ENCODE measurements around the gene AHNAK2.
A peak's percentile ranks its signal among the peaks of the same experiment; 100 is the strongest.
"Not testable (repeated sequence)": the region's sequence is repeated elsewhere in the genome, so short reads cannot be mapped to it uniquely, and the experiment has no call there.

The AHNAK2 gene

DNA sequence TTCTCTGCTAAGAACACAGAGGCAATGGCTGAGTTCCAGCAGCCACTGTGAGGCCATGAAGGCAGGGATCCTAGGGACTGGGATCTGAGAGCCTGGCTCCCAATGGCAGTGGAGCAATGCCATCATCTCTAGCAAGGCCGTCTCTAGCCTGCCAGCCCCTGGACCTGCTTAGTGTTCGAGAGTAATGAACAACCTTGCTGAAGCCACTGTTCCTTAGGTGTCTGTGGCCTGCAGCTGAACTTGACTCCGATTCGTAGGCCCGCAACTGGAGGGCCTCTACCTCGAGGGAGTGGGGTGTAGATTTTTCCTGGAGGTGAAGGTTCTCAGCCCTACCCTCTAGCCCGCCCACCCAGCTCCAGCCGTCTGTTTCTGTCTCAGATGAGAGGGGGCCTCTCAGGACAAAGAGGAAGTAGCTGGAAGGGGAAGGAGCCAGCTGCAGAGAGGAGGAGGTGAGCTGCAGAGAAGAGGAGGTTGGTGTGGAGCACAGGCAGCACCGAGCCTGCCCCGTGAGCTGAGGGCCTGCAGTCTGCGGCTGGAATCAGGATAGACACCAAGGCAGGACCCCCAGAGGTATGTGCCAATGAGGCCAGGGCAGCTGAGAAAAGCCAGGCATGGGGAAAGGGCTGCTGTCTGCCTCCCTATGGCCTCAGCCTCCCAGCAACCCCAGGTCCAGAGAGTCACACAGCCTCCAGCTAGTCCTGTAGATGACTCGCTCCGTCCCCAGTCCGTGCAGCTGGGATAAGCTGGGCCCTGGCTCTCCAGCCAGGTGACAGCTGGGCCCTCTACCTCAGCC, 53.6 kb downstream of the AHNAK2 start, which contains the start of gene PLD4:
TSS of gene PLD4 (plus strand) at position 459 of the 793 bp plus-strand sequence. CDS start 2,262 bp downstream, outside the sequence.
- DNase-seq, result no peak

GRCh38 chr14:104923640-104924420, 54.3 kb downstream of the AHNAK2 start:
- no peak for DNase-seq

DNA sequence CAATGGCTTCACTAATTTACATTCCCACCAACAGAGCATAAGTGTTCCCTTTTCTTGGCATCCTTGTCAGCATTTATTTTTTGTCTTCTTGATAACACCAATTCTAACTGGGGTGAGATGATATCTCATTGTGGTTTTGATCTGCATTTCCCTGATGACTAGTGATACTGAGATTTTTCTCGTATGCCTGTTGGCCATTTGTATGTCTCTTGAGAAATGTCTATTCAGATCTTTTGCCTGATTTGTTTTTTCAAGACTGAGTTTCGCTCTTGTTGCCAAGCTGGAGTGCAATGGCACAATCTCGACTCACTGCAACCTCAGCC, 58.2 kb downstream of the AHNAK2 start:
- no peak for DNase-seq

DNA sequence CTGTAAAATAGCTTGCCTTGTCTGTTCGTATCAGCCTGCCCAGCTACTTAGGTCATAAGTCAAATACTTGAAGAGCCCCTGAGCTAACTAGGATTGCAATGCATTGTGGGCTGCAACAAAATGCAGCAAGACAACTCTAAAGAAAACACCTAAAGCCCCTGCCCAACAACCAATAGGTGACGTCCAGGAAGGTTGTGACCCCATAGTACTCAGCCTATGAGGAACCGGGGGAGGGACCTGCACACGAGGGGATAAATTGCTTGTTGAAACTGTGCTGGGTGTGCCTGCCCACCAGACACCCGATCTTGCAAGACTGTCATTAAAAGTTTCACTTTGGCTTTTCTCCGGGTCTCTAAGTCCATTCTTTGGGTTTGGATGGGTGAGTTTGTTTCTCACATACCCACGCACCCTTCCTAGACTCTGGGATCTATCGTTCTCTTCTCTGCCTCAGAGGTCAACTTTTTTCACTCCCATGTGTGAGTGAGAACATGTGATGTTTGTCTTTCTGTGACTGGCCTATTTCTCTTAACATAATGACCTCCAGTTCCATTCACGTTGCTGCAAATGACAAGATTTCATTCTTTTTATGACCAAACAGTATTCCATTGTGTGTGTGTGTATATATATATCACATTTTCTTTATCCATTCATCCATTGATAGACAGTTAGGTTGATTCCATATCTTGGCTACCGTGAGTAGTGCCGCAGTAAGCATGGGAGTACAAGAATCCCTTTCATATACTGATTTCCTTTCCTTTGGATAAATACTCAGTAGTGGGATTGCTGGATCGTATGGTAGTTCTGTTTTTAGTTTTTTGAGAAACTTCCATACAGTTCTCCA, 58.8 kb downstream of the AHNAK2 start:
- not testable (repeated sequence) for DNase-seq

DNA sequence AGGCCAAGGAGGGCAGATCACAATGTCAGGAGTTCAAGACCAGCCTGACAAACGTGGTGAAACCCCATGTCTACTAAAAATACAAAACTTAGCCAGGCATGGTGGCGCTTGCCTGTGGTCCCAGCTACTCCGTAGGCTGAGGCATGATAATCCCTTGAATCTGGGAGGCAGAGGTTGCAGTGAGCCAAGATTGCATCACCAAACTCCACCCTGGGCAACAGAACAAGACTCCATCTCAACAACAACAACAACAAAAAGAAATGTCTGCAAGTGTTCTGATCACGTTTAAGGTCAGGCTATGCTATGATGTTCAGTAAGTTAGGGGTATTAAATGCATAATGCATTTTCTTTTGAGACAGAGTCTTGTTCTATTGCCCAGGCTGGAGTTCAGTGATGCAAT, 60.2 kb downstream of the AHNAK2 start:
- DNase-seq, result no peak

DNA sequence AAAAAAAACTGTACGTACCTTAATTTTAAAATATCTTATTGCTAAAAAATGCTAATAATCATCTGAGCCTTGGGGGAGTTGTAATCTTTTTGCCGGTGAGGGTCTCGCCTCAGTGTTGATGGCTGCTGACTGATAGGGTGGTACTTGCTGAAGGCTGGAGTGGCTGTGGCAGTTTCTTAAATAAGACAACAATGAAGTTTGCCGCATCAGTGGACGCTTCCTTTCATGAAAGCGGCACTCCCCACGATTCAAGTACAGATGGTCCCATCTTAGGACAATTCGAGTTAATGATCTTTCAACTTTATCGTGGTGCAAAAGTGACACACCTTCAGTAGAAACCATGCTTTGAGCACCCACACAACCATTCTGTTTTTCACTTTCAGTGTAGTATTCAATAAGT, 61.1 kb downstream of the AHNAK2 start:
- no peak for DNase-seq

DNA sequence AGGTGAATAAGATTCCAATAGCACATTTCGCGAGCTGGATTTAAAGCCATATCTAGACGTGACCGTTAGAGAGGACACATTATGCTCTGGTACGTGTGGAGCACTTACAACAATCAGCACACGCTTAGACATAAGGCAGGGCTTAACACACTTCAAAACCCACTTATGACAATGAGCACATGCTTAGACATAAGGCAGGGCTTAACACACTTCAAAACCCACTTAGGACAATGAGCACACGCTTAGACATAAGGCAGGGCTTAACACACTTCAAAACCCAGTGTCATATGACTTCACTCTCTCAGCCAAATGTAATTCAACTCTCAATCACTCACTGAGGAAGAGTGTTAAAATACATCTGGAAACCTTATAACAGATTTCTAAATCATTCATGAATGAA, 64.7 kb downstream of the AHNAK2 start:
- no peak for DNase-seq

- DNase-seq, result no peak
These were observed 66.1 kb downstream of the AHNAK2 start for GRCh38 chr14:104912053-104912452.

GRCh38 chr14:104908303-104908702, 69.9 kb downstream of the AHNAK2 start:
- DNase-seq, result no peak

DNA sequence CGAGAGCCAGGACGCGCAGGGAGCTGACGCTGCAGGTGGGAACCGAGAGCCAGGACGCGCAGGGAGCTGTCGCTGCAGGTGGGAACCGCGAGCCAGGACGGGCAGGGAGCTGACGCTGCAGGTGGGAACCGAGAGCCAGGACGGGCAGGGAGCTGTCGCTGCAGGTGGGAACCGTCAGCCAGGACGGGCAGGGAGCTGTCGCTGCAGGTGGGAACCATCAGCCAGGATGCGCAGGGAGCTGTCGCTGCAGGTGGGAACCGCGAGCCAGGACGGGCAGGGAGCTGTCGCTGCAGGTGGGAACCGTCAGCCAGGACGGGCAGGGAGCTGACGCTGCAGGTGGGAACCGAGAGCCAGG, 72.6 kb downstream of the AHNAK2 start:
- not testable (repeated sequence) for DNase-seq

DNA sequence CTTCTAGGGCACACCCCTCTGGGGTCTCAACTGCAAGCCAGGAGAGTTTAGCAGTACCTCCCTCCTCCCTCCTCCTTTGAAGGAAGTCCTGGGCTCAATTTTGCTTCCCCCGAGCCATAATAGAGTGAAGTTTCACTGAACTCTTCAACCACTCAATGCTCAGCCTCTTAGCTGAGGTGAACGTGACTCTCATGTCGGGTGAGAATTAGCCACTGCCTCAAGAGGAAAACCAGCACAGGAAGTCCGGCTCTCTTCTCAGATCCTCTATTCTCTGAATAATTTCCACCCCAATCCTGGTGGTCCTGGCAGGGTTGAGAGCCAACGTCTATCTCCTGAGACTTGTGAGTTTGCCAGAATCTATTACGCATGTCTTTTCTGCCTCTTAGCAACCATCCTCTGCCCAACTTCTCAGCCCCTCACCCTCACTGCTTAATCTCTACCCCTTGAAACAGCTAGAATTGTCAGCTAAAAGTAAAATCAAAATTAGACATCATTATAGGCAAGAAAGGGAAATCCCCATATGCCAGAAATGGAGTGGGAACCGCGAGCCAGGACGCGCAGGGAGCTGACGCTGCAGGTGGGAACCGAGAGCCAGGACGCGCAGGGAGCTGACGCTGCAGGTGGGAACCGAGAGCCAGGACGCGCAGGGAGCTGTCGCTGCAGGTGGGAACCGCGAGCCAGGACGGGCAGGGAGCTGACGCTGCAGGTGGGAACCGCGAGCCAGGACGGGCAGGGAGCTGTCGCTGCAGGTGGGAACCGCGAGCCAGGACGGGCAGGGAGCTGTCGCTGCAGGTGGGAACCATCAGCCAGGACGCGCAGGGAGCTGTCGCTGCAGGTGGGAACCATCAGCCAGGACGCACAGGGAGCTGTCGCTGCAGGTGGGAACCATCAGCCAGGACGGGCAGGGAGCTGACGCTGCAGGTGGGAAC, 73.3 kb downstream of the AHNAK2 start:
- not testable (repeated sequence) for DNase-seq

GRCh38 chr14:104903990-104904389, 74.2 kb downstream of the AHNAK2 start:
- no peak for DNase-seq

DNA sequence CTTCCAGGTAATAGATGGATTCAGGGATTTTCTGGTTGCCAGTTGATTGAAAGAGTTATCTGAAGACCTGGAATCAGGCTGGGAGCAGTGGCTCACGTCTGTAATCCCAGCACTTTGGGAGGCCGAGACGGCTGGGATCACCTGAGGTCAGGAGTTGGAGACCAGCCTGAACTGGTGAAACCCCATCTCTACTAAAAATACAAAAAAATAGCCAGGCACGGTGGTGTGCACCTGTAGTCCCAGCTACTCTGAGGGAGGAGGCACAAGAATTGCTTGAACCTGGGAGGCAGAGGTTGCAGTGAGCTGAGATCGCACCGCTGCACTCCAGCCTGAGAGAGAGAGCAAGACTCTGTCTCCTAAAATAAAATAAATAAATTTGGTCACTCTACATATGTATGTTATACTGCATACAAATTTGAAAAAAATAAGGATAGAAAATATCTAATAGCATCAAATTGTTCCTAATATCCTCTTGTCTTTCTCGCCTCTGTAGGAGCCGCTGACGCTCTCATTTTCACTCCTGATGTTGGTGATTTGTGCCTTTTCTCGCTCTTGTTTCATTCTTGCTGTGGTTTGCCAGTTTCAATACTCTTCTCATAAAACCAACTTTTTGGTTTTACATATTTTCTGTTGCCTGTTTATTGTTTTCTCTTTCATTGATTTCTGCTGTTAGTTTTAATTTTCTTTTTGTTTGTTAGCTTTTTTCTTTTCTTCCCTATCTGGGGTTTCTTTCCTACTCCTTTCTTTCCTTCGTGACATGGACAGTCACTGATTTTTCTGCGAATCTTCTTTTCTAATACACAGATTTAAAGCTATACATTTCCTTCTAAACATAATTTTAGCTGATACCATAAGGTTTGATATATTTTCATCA, 77.3 kb downstream of the AHNAK2 start:
- DNase-seq, result no peak

DNA sequence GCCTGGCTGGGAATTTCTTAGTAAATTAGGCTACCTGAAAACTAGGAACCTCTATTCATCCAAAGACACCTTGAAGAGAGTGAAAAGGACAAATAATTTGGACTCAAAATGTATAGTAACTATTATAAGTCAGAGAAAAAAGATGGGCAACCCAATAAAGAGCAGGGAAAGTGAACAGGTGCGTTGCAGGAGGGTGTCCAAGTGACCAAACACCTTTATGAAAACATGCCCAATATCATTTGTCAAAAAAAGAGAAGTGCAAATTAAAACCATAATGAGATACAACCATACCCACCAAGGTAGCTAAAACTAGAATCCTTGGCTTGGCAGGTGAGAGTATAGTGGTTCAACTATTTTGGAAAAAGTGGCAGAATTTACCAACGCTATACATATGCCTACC, 78.4 kb downstream of the AHNAK2 start:
- no peak for DNase-seq

GRCh38 chr14:104898870-104899510, 79.2 kb downstream of the AHNAK2 start:
- peak; percentile 68 for DNase-seq

- no peak for DNase-seq
These were observed 80.0 kb downstream of the AHNAK2 start for GRCh38 chr14:104898195-104898558.

GRCh38 chr14:104897330-104898194, 80.6 kb downstream of the AHNAK2 start:
- peak; percentile 23 for DNase-seq

- DNase-seq, result peak; percentile 37
These were observed 82.2 kb downstream of the AHNAK2 start for GRCh38 chr14:104895786-104896661.

Measured in femur (tissue), 1 donor.